Loucy (cell line): ENCODE results near the gene OR2V1.
"Not testable (repeated sequence)": the region's sequence is repeated elsewhere in the genome, so short reads cannot be mapped to it uniquely, and the experiment has no call there.

Experiments used
- CTCF ChIP-seq: fragments of 200-600 bp; sonication (generic); conservative IDR thresholded peaks from 2 replicates; pipeline ENCODE4 v1.5.1; 2014; ENCODE audit warnings: mild to moderate bottlenecking, antibody characterized with exemption, low read length
- EZH2phosphoT487 ChIP-seq: fragments of 200-600 bp; IDR thresholded peaks from 2 replicates; pipeline ENCODE4 v1.6.1; 2018; ENCODE audit warnings: antibody characterized with exemption, mild to moderate bottlenecking, moderate library complexity, borderline replicate concordance

GRCh38 chr5:181095162-181095561, 35.8 kb downstream of the OR2V1 start:
- not testable (repeated sequence) for TF ChIP-seq CTCF, EZH2phosphoT487
